ENCODE results near the gene TRIM71.

DNA sequence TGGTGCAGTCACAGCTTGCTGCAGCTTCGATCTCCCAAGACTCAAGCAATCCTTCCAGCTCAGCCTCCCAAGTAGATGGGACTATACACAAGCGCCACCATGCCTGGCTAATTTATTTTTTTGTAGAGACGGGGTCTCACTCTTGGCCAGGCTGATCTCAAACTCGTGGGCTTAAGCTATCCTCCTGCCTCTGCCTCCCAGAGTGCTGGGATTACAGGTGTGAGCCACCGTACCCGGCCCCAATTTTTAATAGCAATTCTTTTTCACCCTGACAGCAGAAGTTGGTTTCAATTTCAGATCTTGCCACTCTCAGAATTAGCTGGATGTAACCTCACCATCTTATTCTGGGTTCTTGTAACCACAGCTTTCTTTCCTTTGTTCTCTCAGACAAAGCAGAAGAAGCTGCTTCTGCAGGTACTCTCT lies 64.8 kb downstream of the TRIM71 start:
- no peak for TF ChIP-seq KLF9 (tag by site-specific recombination; IDR thresholded peaks at IDR 0.05; ENCODE audit: low read depth)
- TF ChIP-seq ZNF473 (tag by site-specific recombination; IDR thresholded peaks at IDR 0.05), result no peak
- TF ChIP-seq, protein P1, sequence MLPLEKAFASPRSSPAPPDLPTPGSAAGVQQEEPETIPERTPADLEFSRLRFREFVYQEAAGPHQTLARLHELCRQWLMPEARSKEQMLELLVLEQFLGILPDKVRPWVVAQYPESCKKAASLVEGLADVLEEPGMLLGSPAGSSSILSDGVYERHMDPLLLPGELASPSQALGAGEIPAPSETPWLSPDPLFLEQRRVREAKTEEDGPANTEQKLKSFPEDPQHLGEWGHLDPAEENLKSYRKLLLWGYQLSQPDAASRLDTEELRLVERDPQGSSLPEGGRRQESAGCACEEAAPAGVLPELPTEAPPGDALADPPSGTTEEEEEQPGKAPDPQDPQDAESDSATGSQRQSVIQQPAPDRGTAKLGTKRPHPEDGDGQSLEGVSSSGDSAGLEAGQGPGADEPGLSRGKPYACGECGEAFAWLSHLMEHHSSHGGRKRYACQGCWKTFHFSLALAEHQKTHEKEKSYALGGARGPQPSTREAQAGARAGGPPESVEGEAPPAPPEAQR (tag by site-specific recombination; IDR thresholded peaks at IDR 0.05), result no peak
- TF ChIP-seq, protein P2, sequence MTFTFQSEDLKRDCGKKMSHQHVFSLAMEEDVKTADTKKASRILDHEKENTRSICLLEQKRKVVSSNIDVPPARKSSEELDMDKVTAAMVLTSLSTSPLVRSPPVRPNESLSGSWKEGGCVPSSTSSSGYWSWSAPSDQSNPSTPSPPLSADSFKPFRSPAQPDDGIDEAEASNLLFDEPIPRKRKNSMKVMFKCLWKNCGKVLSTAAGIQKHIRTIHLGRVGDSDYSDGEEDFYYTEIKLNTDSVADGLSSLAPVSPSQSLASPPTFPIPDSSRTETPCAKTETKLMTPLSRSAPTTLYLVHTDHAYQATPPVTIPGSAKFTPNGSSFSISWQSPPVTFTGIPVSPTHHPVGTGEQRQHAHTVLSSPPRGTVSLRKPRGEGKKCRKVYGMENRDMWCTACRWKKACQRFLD (tag by site-specific recombination; IDR thresholded peaks at IDR 0.05), result no peak
- TF ChIP-seq, protein P3, sequence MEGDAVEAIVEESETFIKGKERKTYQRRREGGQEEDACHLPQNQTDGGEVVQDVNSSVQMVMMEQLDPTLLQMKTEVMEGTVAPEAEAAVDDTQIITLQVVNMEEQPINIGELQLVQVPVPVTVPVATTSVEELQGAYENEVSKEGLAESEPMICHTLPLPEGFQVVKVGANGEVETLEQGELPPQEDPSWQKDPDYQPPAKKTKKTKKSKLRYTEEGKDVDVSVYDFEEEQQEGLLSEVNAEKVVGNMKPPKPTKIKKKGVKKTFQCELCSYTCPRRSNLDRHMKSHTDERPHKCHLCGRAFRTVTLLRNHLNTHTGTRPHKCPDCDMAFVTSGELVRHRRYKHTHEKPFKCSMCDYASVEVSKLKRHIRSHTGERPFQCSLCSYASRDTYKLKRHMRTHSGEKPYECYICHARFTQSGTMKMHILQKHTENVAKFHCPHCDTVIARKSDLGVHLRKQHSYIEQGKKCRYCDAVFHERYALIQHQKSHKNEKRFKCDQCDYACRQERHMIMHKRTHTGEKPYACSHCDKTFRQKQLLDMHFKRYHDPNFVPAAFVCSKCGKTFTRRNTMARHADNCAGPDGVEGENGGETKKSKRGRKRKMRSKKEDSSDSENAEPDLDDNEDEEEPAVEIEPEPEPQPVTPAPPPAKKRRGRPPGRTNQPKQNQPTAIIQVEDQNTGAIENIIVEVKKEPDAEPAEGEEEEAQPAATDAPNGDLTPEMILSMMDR (tag by site-specific recombination; IDR thresholded peaks at IDR 0.05), result no peak
- TF ChIP-seq, protein P4, sequence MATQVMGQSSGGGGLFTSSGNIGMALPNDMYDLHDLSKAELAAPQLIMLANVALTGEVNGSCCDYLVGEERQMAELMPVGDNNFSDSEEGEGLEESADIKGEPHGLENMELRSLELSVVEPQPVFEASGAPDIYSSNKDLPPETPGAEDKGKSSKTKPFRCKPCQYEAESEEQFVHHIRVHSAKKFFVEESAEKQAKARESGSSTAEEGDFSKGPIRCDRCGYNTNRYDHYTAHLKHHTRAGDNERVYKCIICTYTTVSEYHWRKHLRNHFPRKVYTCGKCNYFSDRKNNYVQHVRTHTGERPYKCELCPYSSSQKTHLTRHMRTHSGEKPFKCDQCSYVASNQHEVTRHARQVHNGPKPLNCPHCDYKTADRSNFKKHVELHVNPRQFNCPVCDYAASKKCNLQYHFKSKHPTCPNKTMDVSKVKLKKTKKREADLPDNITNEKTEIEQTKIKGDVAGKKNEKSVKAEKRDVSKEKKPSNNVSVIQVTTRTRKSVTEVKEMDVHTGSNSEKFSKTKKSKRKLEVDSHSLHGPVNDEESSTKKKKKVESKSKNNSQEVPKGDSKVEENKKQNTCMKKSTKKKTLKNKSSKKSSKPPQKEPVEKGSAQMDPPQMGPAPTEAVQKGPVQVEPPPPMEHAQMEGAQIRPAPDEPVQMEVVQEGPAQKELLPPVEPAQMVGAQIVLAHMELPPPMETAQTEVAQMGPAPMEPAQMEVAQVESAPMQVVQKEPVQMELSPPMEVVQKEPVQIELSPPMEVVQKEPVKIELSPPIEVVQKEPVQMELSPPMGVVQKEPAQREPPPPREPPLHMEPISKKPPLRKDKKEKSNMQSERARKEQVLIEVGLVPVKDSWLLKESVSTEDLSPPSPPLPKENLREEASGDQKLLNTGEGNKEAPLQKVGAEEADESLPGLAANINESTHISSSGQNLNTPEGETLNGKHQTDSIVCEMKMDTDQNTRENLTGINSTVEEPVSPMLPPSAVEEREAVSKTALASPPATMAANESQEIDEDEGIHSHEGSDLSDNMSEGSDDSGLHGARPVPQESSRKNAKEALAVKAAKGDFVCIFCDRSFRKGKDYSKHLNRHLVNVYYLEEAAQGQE (tag by site-specific recombination; IDR thresholded peaks at IDR 0.05), result no peak
- no peak for TF ChIP-seq ZNF837 (tag by site-specific recombination; IDR thresholded peaks at IDR 0.05)
- TF ChIP-seq, protein P5, sequence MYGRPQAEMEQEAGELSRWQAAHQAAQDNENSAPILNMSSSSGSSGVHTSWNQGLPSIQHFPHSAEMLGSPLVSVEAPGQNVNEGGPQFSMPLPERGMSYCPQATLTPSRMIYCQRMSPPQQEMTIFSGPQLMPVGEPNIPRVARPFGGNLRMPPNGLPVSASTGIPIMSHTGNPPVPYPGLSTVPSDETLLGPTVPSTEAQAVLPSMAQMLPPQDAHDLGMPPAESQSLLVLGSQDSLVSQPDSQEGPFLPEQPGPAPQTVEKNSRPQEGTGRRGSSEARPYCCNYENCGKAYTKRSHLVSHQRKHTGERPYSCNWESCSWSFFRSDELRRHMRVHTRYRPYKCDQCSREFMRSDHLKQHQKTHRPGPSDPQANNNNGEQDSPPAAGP (tag by site-specific recombination; IDR thresholded peaks at IDR 0.05), result no peak
- TF ChIP-seq, protein P6, sequence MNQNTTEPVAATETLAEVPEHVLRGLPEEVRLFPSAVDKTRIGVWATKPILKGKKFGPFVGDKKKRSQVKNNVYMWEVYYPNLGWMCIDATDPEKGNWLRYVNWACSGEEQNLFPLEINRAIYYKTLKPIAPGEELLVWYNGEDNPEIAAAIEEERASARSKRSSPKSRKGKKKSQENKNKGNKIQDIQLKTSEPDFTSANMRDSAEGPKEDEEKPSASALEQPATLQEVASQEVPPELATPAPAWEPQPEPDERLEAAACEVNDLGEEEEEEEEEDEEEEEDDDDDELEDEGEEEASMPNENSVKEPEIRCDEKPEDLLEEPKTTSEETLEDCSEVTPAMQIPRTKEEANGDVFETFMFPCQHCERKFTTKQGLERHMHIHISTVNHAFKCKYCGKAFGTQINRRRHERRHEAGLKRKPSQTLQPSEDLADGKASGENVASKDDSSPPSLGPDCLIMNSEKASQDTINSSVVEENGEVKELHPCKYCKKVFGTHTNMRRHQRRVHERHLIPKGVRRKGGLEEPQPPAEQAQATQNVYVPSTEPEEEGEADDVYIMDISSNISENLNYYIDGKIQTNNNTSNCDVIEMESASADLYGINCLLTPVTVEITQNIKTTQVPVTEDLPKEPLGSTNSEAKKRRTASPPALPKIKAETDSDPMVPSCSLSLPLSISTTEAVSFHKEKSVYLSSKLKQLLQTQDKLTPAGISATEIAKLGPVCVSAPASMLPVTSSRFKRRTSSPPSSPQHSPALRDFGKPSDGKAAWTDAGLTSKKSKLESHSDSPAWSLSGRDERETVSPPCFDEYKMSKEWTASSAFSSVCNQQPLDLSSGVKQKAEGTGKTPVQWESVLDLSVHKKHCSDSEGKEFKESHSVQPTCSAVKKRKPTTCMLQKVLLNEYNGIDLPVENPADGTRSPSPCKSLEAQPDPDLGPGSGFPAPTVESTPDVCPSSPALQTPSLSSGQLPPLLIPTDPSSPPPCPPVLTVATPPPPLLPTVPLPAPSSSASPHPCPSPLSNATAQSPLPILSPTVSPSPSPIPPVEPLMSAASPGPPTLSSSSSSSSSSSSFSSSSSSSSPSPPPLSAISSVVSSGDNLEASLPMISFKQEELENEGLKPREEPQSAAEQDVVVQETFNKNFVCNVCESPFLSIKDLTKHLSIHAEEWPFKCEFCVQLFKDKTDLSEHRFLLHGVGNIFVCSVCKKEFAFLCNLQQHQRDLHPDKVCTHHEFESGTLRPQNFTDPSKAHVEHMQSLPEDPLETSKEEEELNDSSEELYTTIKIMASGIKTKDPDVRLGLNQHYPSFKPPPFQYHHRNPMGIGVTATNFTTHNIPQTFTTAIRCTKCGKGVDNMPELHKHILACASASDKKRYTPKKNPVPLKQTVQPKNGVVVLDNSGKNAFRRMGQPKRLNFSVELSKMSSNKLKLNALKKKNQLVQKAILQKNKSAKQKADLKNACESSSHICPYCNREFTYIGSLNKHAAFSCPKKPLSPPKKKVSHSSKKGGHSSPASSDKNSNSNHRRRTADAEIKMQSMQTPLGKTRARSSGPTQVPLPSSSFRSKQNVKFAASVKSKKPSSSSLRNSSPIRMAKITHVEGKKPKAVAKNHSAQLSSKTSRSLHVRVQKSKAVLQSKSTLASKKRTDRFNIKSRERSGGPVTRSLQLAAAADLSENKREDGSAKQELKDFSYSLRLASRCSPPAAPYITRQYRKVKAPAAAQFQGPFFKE (tag by site-specific recombination; IDR thresholded peaks at IDR 0.05; ENCODE audit: borderline replicate concordance), result no peak
